ENCODE results near the gene FLT3.

- TF ChIP-seq CTCF (IDR thresholded peaks at IDR 0.05) (no peak), POLR2A (IDR thresholded peaks at IDR 0.05) (no peak)
Measured at GRCh38 chr13:27975564-27976361, 124.6 kb downstream of the FLT3 start.
